ENCODE measurements around the gene KLK5.

GRCh38 chr19:50910722-50911121, 42.1 kb downstream of the KLK5 start:
- TF ChIP-seq CTCF (IDR thresholded peaks at IDR 0.05) (no peak), EP300 (IDR thresholded peaks at IDR 0.05) (no peak), POLR2AphosphoS5 (IDR thresholded peaks at IDR 0.05) (no peak), POLR2A (IDR thresholded peaks at IDR 0.05; ENCODE audit: low read depth) (no peak)

Data from esophagus muscularis mucosa (tissue), 4 donors.